ENCODE results near the gene ANO1.

Gene ANO1

DNA sequence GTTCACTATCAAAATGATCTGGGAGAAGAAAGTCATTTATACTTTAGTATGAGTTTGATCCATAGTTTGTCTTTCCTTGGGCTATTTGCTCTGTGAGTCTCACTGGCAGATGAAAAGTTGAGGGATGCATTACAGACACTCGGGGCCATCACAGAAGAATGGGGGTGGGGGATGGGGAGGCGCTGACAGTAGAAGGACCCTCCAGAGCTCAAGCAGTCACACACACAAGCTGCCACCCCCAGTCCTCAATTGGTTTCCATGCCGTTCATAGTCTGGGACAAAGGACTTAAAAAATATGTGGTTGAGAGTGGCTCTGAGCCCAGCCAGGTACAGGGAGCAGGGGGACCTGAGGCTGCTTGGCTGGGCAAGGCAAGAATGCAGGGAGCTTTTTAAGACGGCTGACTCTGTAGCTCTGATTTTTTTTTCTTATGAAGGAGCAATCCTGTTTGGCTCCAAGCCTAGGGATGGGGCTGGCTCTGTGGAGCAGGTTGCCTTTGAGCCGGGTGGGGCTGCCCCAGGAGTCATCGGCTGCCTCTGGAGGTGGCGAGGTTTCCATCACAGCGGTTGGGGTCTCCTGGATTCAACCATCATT is 13.3 kb upstream of the ANO1 start:
- DNase-seq, result no peak
- no peaks in the 10 kb centered on the region for H3K4me1 ChIP-seq (ENCODE audit: control insufficient read depth, insufficient read depth, low read length, poor library complexity, severe bottlenecking)
- H3K4me3 ChIP-seq (ENCODE audit: insufficient read depth, low read depth, low read length, poor library complexity, severe bottlenecking), result no peak overlapping the region
- no peaks in the 10 kb centered on the region for H3K9me3 ChIP-seq (ENCODE audit: control insufficient read depth, low read length)
- no peaks in the 10 kb centered on the region for H3K36me3 ChIP-seq (ENCODE audit: control insufficient read depth, insufficient read depth, low read length)
- no peaks in the 10 kb centered on the region for H3K27me3 ChIP-seq (replicated peaks; ENCODE audit: control insufficient read depth, insufficient read depth, low read length, poor library complexity, severe bottlenecking)
- no peak overlapping the region for H3K27ac ChIP-seq (ENCODE audit: insufficient read depth, low read length, poor library complexity, severe bottlenecking)

DNA sequence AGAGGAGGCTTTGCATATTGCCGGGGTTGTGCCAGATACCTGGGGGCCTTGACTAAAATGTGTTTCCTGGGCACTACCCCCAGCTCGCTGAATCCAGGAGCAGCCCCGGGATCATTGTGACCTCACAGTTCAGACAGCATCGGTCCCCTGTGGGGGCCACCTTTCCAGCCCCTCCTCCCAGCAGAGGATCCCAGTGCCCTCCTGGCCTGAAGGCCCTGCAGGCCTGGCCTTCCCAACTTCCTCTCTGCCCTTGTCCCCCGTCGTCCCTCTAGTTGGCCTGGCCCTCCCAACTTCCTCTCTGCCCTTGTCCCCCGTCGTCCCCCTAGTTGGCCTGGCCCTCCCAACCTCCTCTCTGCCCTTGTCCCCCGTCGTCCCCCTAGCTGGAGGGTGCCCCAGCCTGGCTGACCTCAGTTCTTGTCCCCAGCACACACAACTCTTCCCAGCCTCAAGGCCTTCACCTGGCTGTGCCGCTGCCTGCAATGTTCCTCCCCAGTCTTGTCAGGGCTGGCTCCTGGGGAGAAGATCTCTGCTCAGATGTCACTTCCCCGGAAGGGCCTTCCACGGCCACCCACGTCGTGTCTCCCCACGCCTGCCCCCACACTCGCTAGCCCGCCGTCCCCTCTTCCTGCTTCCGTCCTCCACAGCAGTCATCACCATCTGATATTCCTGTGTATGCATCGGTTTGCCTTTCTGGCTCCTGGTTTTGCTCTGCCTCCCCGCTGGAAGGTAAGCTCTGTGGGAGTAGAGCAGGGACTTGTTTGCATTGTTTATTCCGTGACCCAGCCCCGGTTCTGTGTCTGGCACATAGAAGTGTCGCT is 12.6 kb upstream of the ANO1 start:
- H3K27ac ChIP-seq (ENCODE audit: insufficient read depth, low read length, poor library complexity, severe bottlenecking), result no peak overlapping the region
- no peaks in the 10 kb centered on the region for H3K4me1 ChIP-seq (ENCODE audit: control insufficient read depth, insufficient read depth, low read length, poor library complexity, severe bottlenecking)
- H3K27me3 ChIP-seq (replicated peaks; ENCODE audit: control insufficient read depth, insufficient read depth, low read length, poor library complexity, severe bottlenecking), result no peaks in the 10 kb centered on the region
- no peaks in the 10 kb centered on the region for H3K36me3 ChIP-seq (ENCODE audit: control insufficient read depth, insufficient read depth, low read length)
- no peak overlapping the region for H3K4me3 ChIP-seq (ENCODE audit: insufficient read depth, low read depth, low read length, poor library complexity, severe bottlenecking)
- no peak for DNase-seq
- no peaks in the 10 kb centered on the region for H3K9me3 ChIP-seq (ENCODE audit: control insufficient read depth, low read length)

DNA sequence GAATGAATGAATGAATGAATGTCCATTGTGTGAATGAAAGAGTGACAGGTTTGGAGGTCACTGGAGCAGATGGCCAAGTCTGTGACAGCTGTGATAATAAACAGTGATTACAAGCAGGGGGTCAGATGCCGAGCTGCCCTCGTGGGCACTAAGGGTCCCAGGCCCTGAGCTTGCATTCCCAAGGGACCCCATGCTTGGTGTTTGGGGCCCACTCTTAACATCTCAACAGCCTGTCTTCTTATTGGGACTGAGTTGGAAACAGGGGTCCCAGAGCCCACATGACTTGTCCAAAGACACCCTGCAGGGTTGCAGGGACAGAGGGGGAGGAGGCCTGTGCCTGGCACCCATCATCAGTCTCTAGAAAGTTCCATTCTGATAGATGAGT is 12.0 kb upstream of the ANO1 start:
- no peaks in the 10 kb centered on the region for H3K9me3 ChIP-seq (ENCODE audit: control insufficient read depth, low read length)
- H3K27me3 ChIP-seq (replicated peaks; ENCODE audit: control insufficient read depth, insufficient read depth, low read length, poor library complexity, severe bottlenecking), result no peaks in the 10 kb centered on the region
- H3K27ac ChIP-seq (ENCODE audit: insufficient read depth, low read length, poor library complexity, severe bottlenecking), result no peak overlapping the region
- H3K4me1 ChIP-seq (ENCODE audit: control insufficient read depth, insufficient read depth, low read length, poor library complexity, severe bottlenecking), result no peaks in the 10 kb centered on the region
- H3K36me3 ChIP-seq (ENCODE audit: control insufficient read depth, insufficient read depth, low read length), result no peaks in the 10 kb centered on the region
- H3K4me3 ChIP-seq (ENCODE audit: insufficient read depth, low read depth, low read length, poor library complexity, severe bottlenecking), result no peak overlapping the region
- no peak for DNase-seq

DNA sequence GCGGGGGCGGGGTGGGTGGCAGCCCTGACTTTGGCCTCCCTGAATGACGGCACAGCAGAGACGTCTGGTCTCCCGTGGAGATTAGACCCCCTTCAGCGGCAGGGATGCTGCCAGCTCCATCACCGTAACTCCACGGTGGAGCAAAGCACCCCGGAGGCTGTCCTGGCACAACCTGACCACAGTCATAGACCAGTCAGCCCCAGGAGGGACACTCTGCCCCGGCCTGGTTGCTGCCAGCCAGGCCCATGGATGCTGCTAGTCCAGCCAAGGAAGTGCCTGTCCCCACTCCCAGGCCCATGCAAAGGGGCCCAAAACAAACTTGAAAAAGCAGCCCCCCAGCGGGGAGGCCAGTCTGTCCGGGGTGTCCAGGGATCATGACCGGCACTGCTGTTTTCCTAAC is 11.5 kb upstream of the ANO1 start:
- Histone ChIP-seq H3K27ac (ENCODE audit: insufficient read depth, low read length, poor library complexity, severe bottlenecking) (no peak overlapping the region), H3K9me3 (ENCODE audit: control insufficient read depth, low read length) (no peaks in the 10 kb centered on the region), H3K36me3 (ENCODE audit: control insufficient read depth, insufficient read depth, low read length) (no peaks in the 10 kb centered on the region), H3K27me3 (replicated peaks; ENCODE audit: control insufficient read depth, insufficient read depth, low read length, poor library complexity, severe bottlenecking) (no peaks in the 10 kb centered on the region), H3K4me3 (ENCODE audit: insufficient read depth, low read depth, low read length, poor library complexity, severe bottlenecking) (no peak overlapping the region), H3K4me1 (ENCODE audit: control insufficient read depth, insufficient read depth, low read length, poor library complexity, severe bottlenecking) (no peaks in the 10 kb centered on the region)
- no peak for DNase-seq

DNA sequence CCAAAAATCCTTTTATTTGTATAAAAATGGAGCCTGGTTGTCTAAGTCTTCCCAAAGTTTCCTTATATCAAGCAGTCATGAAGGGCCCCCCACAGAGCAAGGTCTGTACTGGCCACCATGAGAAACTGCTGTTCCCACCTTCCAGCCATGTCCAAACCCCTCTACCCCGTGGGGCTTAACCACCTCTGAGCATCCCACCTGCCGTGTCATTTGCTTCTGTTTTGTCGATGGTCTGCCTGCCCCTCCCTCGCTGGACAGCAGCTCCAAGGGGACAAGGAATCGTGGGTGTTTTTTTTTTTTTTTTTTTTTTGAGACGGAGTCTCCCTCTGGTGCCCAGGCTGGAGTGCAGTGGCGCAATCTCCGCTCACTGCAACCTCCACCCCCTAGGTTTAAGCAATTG is 11.1 kb upstream of the ANO1 start:
- Histone ChIP-seq H3K4me1 (ENCODE audit: control insufficient read depth, insufficient read depth, low read length, poor library complexity, severe bottlenecking) (no peaks in the 10 kb centered on the region), H3K9me3 (ENCODE audit: control insufficient read depth, low read length) (no peaks in the 10 kb centered on the region), H3K27ac (ENCODE audit: insufficient read depth, low read length, poor library complexity, severe bottlenecking) (no peak overlapping the region), H3K4me3 (ENCODE audit: insufficient read depth, low read depth, low read length, poor library complexity, severe bottlenecking) (no peak overlapping the region), H3K27me3 (replicated peaks; ENCODE audit: control insufficient read depth, insufficient read depth, low read length, poor library complexity, severe bottlenecking) (no peaks in the 10 kb centered on the region), H3K36me3 (ENCODE audit: control insufficient read depth, insufficient read depth, low read length) (no peaks in the 10 kb centered on the region)
- no peak for DNase-seq

DNA sequence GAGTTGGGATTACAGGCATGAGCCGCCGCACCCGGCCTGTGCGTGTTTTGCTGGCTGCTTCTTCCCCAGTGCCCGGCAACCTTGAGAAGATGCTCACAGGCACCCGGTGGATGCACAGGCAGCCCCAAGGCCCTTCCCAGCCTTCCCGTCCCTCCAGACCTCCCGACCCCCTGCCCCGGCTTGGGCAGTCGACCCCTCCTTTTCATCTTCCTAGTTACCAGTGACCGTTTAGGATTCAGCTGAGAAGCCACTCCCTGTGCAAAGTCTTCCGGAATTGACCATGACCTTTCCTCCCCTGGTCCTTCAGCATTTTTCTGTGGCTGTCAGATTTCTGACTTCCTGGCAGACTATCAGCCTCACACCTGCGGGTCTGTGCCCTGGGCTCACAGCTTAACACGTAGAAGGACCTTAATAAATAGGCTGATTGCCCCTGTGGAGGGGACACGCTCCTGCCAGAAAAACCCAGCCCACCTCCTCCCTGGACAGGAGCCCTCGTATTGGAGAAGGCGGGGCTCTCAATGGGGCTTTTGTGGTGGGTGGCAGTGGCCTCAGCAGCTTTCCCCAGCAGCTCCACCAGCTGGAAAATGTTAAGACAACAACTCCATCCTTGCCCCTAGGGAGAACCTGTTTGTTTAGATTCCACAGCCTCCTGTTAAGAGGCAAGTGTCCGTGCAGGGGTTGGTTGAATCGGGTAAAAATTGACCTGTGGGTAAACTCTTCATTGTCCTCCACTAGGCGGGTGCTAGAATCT is 10.4 kb upstream of the ANO1 start:
- no peaks in the 10 kb centered on the region for H3K4me1 ChIP-seq (ENCODE audit: control insufficient read depth, insufficient read depth, low read length, poor library complexity, severe bottlenecking)
- no peak for DNase-seq
- H3K27me3 ChIP-seq (replicated peaks; ENCODE audit: control insufficient read depth, insufficient read depth, low read length, poor library complexity, severe bottlenecking), result no peaks in the 10 kb centered on the region
- H3K27ac ChIP-seq (ENCODE audit: insufficient read depth, low read length, poor library complexity, severe bottlenecking), result no peak overlapping the region
- H3K4me3 ChIP-seq (ENCODE audit: insufficient read depth, low read depth, low read length, poor library complexity, severe bottlenecking), result no peak overlapping the region
- H3K36me3 ChIP-seq (ENCODE audit: control insufficient read depth, insufficient read depth, low read length), result no peaks in the 10 kb centered on the region
- H3K9me3 ChIP-seq (ENCODE audit: control insufficient read depth, low read length), result no peaks in the 10 kb centered on the region

DNA sequence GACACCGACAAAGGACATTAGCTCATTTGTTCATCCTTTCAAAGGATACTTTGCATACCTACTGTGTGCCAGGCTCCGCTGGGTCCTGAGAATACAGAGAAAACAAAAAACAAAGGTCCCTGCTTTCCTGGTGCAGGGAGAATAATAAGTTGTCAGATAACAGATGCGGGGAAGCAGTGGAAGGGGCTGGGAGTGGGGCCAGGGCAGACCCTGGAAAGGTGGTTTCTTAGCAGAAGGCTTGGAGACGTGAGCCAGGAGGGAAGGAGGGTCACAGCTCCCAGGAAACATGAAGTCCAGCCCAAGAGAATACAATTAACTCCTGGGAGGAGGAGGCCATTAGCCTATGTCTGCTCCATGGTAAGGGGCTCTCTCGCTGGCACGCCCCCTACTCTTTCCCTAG is 9.8 kb upstream of the ANO1 start:
- H3K4me1 ChIP-seq (ENCODE audit: control insufficient read depth, insufficient read depth, low read length, poor library complexity, severe bottlenecking), result no peaks in the 10 kb centered on the region
- no peaks in the 10 kb centered on the region for H3K27me3 ChIP-seq (replicated peaks; ENCODE audit: control insufficient read depth, insufficient read depth, low read length, poor library complexity, severe bottlenecking)
- no peak overlapping the region for H3K27ac ChIP-seq (ENCODE audit: insufficient read depth, low read length, poor library complexity, severe bottlenecking)
- H3K36me3 ChIP-seq (ENCODE audit: control insufficient read depth, insufficient read depth, low read length), result no peaks in the 10 kb centered on the region
- H3K9me3 ChIP-seq (ENCODE audit: control insufficient read depth, low read length), result no peaks in the 10 kb centered on the region
- DNase-seq, result no peak
- no peak overlapping the region for H3K4me3 ChIP-seq (ENCODE audit: insufficient read depth, low read depth, low read length, poor library complexity, severe bottlenecking)

DNA sequence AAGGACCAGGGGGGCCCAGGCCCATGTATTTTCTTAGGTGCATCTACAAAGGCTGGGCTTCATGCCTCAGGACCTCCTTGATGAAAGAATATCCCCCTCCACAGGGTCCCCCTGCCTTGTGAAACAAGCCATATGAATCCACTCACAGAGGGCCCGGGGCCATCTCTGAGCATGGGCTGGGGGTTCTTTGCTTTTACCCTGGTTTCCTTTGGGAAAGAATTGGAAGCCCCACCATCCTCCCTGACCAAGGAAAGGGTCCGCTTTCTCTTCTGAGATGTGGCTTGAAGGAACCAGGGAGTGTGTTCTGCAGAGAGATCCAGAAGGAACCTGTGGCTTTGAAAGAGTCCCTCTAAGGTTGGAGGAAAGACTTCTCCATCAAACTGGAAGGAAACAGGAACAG is 9.2 kb upstream of the ANO1 start:
- Histone ChIP-seq H3K4me1 (ENCODE audit: control insufficient read depth, insufficient read depth, low read length, poor library complexity, severe bottlenecking) (no peaks in the 10 kb centered on the region), H3K4me3 (ENCODE audit: insufficient read depth, low read depth, low read length, poor library complexity, severe bottlenecking) (no peak overlapping the region), H3K36me3 (ENCODE audit: control insufficient read depth, insufficient read depth, low read length) (no peaks in the 10 kb centered on the region), H3K9me3 (ENCODE audit: control insufficient read depth, low read length) (no peaks in the 10 kb centered on the region), H3K27me3 (replicated peaks; ENCODE audit: control insufficient read depth, insufficient read depth, low read length, poor library complexity, severe bottlenecking) (peaks cover 2% of the 10 kb centered on the region), H3K27ac (ENCODE audit: insufficient read depth, low read length, poor library complexity, severe bottlenecking) (no peak overlapping the region)
- no peak for DNase-seq

DNA sequence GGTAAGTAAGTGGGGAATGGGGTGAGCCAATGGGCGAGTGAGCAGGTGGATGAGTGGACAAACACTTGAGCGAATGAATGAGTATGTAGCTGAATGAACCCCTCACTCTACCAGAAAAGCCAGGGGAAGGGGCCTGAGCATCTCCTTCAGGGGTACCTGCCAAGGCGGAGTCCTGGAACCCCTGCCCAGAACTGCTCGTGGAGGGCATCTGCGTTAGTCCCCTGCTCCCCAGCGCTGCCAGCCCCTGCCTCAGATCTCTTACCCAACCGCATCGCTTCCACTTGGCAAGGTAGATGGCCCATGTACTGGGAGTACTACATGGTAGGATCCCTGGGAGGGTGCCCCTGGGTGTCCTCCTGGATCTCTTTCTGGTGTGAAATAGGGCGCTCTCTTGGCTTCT is 7.4 kb upstream of the ANO1 start:
- H3K36me3 ChIP-seq (ENCODE audit: control insufficient read depth, insufficient read depth, low read length), result no peaks in the 10 kb centered on the region
- H3K9me3 ChIP-seq (ENCODE audit: control insufficient read depth, low read length), result no peaks in the 10 kb centered on the region
- DNase-seq, result no peak
- no peak overlapping the region for H3K4me3 ChIP-seq (ENCODE audit: insufficient read depth, low read depth, low read length, poor library complexity, severe bottlenecking)
- H3K27me3 ChIP-seq (replicated peaks; ENCODE audit: control insufficient read depth, insufficient read depth, low read length, poor library complexity, severe bottlenecking), result peaks cover 4% of the 10 kb centered on the region
- H3K27ac ChIP-seq (ENCODE audit: insufficient read depth, low read length, poor library complexity, severe bottlenecking), result no peak overlapping the region
- no peaks in the 10 kb centered on the region for H3K4me1 ChIP-seq (ENCODE audit: control insufficient read depth, insufficient read depth, low read length, poor library complexity, severe bottlenecking)

DNA sequence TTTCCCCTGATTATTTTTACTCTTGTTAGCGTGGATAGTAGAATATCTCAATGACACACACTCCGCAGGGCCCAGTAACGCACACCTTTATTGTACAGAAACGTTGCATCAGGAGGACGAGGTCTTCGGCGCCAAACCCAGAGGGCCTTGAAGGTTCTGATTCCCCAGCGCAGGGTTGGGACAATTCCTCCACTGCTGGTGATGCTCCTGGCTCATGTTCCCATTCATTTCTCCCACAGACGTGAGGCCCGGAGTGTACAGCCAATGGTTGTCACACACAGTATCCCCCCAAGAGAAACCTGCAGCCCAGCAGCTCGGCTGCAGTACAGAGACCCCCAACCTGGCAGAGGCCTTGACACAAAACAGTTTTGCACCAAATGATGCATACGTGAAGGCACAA is 6.1 kb upstream of the ANO1 start:
- H3K36me3 ChIP-seq (ENCODE audit: control insufficient read depth, insufficient read depth, low read length), result no peaks in the 10 kb centered on the region
- no peaks in the 10 kb centered on the region for H3K4me1 ChIP-seq (ENCODE audit: control insufficient read depth, insufficient read depth, low read length, poor library complexity, severe bottlenecking)
- no peak overlapping the region for H3K27ac ChIP-seq (ENCODE audit: insufficient read depth, low read length, poor library complexity, severe bottlenecking)
- no peaks in the 10 kb centered on the region for H3K9me3 ChIP-seq (ENCODE audit: control insufficient read depth, low read length)
- DNase-seq, result no peak
- H3K27me3 ChIP-seq (replicated peaks; ENCODE audit: control insufficient read depth, insufficient read depth, low read length, poor library complexity, severe bottlenecking), result peaks cover 4% of the 10 kb centered on the region
- H3K4me3 ChIP-seq (ENCODE audit: insufficient read depth, low read depth, low read length, poor library complexity, severe bottlenecking), result no peak overlapping the region
